ENCODE results near the gene SPATA46.
A peak's percentile ranks its signal among the peaks of the same experiment; 100 is the strongest.
"Not testable (repeated sequence)": the region's sequence is repeated elsewhere in the genome, so short reads cannot be mapped to it uniquely, and the experiment has no call there.

The SPATA46 gene

GRCh38 chr1:162373072-162373427 lies 3.6 kb downstream of the SPATA46 start:
- no peak for DNase-seq

GRCh38 chr1:162372159-162373071 lies 4.2 kb downstream of the SPATA46 start:
- DNase-seq = no peak

GRCh38 chr1:162371611-162372010 lies 5.0 kb downstream of the SPATA46 start:
- no peak for DNase-seq

GRCh38 chr1:162370721-162371120 lies 5.9 kb downstream of the SPATA46 start:
- no peak for DNase-seq

GRCh38 chr1:162370161-162370560 lies 6.5 kb downstream of the SPATA46 start:
- DNase-seq = no peak

- DNase-seq = no peak
These were observed 7.1 kb downstream of the SPATA46 start for GRCh38 chr1:162369571-162369970.

GRCh38 chr1:162368451-162368850 lies 8.2 kb downstream of the SPATA46 start:
- no peak for DNase-seq

GRCh38 chr1:162367772-162368171 lies 8.9 kb downstream of the SPATA46 start:
- DNase-seq = no peak

GRCh38 chr1:162367073-162367472 lies 9.6 kb downstream of the SPATA46 start:
- DNase-seq = no peak

GRCh38 chr1:162366671-162367070 lies 10.0 kb downstream of the SPATA46 start:
- no peak for DNase-seq

- no peak for DNase-seq
These were observed 10.5 kb downstream of the SPATA46 start for GRCh38 chr1:162366149-162366548.

- DNase-seq = no peak
These were observed 11.2 kb downstream of the SPATA46 start for GRCh38 chr1:162365284-162366020.

- no peak for DNase-seq
These were observed 12.2 kb downstream of the SPATA46 start for GRCh38 chr1:162364498-162364897.

GRCh38 chr1:162363823-162364222 lies 12.8 kb downstream of the SPATA46 start:
- no peak for DNase-seq

GRCh38 chr1:162361349-162361748 lies 15.3 kb downstream of the SPATA46 start:
- no peak for DNase-seq

- DNase-seq = no peak
These were observed 15.8 kb downstream of the SPATA46 start for GRCh38 chr1:162360874-162361260.

- DNase-seq = no peak
These were observed 16.3 kb downstream of the SPATA46 start for GRCh38 chr1:162360237-162360873.

GRCh38 chr1:162359523-162360236 lies 17.0 kb downstream of the SPATA46 start:
- no peak for DNase-seq

GRCh38 chr1:162358928-162359327 lies 17.7 kb downstream of the SPATA46 start:
- DNase-seq = no peak

- peak; percentile 48 for DNase-seq
These were observed 18.9 kb downstream of the SPATA46 start for GRCh38 chr1:162357681-162358266.

GRCh38 chr1:162353702-162354101 lies 23.0 kb downstream of the SPATA46 start:
- DNase-seq = no peak

GRCh38 chr1:162353078-162353477 lies 23.6 kb downstream of the SPATA46 start:
- no peak for DNase-seq

GRCh38 chr1:162351874-162352273 lies 24.8 kb downstream of the SPATA46 start:
- DNase-seq = not testable (repeated sequence)

All from HCEC 1CT (cell line).